HCT116 (cell line): ENCODE results near the gene MAPKAP1. TPM values are rescaled to one million over a fixed set of nuclear protein-coding genes. Genes with fewer than 3 reads are reported as not detected.

ENCODE experiments used
- ATAC-seq: fragments of 200-7000 bp; cut with Tn5 transposase; 2 replicates; pipeline ENCODE4 v1.9.1; 2020; ENCODE audit warnings: mild to moderate bottlenecking, moderate library complexity
- BruUV-seq: library from RNA; stranded (reverse); fragments of 400-500 nt; replicated peaks from 2 replicates; lab custom pipeline; 2021; lab: Mats Ljungman, UMichigan
- CTCF ChIA-PET: fragments of 300-600 bp; sonication (Branson Sonifier 250); formaldehyde crosslinking; loops from one replicate; lab custom pipeline; 2021; ENCODE audit warnings: antibody characterized with exemption; lab: Charles Lee
- POLR2A ChIA-PET: fragments of 300-600, 350-600 bp; sonication (Branson Sonifier 250); formaldehyde crosslinking; loops from one replicate; lab custom pipeline; 2021; ENCODE audit warnings: antibody characterized with exemption; lab: Charles Lee
- RAD21 ChIA-PET, 2 experiments: fragments of 300-600 bp; sonication (Branson Sonifier 250); formaldehyde crosslinking; loops; one replicate each; lab custom pipeline; 2023; ENCODE audit warnings: low total read pairs in 2 of 2; ENCODE audit not compliant: uncharacterized antibody in 2 of 2, unreplicated experiment in 2 of 2, low non-redundant PET in 1 of 2; lab: Charles Lee
- DNase-seq: peaks from one replicate; pipeline ENCODE4 v3.0.0-alpha.2; 2010; ENCODE audit warnings: low read depth, low spot score
- H2AFZ ChIP-seq: fragments of 200-600 bp; shearing (Covaris generic), sonication (generic); 2 replicates; pipeline ENCODE4 v1.6.1; 2017; ENCODE audit warnings: low read depth, mixed run types, mixed read lengths, antibody characterized with exemption, low read length; ENCODE audit not compliant: poor library complexity, severe bottlenecking
- H3K27ac ChIP-seq: 2 replicates; pipeline ENCODE4 v1.5.1; 2012; ENCODE audit warnings: low read depth, low read length
- H3K27me3 ChIP-seq: fragments of 200-600 bp; sonication (generic); 2 replicates; pipeline ENCODE4 v1.6.1; 2016; ENCODE audit warnings: mixed run types, low read length, mixed read lengths; ENCODE audit not compliant: insufficient read depth
- H3K36me3 ChIP-seq, 2 experiments: fragments of 200-500 bp in 1 of 2; fragments of 200-600 bp in 1 of 2; sonication (Bioruptor generic) in 1 of 2; sonication (generic) in 1 of 2; 2 replicates each; pipeline versions ENCODE4 v1.5.1 to v1.6.1; 2014 to 2016; ENCODE audit warnings: low read length in 2 of 2, inconsistent platforms in 1 of 2, mixed read lengths in 1 of 2, mixed run types in 1 of 2; ENCODE audit not compliant: insufficient read depth in 2 of 2, control insufficient read depth in 1 of 2
- H3K4me1 ChIP-seq, 2 experiments: fragments of 200-600 bp in 1 of 2; sonication (generic) in 1 of 2; 2 replicates each; pipeline versions ENCODE4 v1.5.1 to v1.6.1; 2012 to 2017; ENCODE audit warnings: low read length in 2 of 2, inconsistent platforms in 1 of 2, mild to moderate bottlenecking in 1 of 2, mixed read lengths in 1 of 2, mixed run types in 1 of 2, moderate library complexity in 1 of 2; ENCODE audit not compliant: insufficient read depth in 2 of 2, control insufficient read depth in 1 of 2
- H3K4me2 ChIP-seq: fragments of 200-600 bp; sonication (generic); 2 replicates; pipeline ENCODE4 v1.6.1; 2017; ENCODE audit warnings: mixed run types, low read length, mixed read lengths
- H3K4me3 ChIP-seq, 2 experiments: fragments of 200-600 bp in 1 of 2; sonication (generic) in 1 of 2; replicated peaks in 1 of 2; 2 replicates each; pipeline ENCODE4 v1.5.1; 2011 to 2016; ENCODE audit warnings: low read length in 2 of 2, control low read depth in 1 of 2, low read depth in 1 of 2, mild to moderate bottlenecking in 1 of 2, mixed read lengths in 1 of 2, mixed run types in 1 of 2
- H3K79me2 ChIP-seq: fragments of 200-600 bp; sonication (generic); 2 replicates; pipeline ENCODE4 v1.6.1; 2017; ENCODE audit warnings: mild to moderate bottlenecking, mixed run types, low read length, moderate library complexity, mixed read lengths; ENCODE audit not compliant: insufficient read depth
- H3K9ac ChIP-seq: fragments of 200-600 bp; sonication (generic); 2 replicates; pipeline ENCODE4 v1.6.1; 2016; ENCODE audit warnings: low read length, mixed read lengths
- H3K9me2 ChIP-seq: fragments of 200-600 bp; sonication (generic), shearing (Covaris generic); 2 replicates; pipeline ENCODE4 v1.6.1; 2017; ENCODE audit warnings: mixed run types, mild to moderate bottlenecking, moderate library complexity; ENCODE audit not compliant: insufficient read depth
- H3K9me3 ChIP-seq, 2 experiments: fragments of 200-500 bp in 1 of 2; fragments of 200-600 bp in 1 of 2; sonication (Bioruptor generic) in 1 of 2; sonication (generic) in 1 of 2; 2 replicates each; pipeline ENCODE4 v1.6.1; 2014 to 2017; ENCODE audit warnings: low read length in 2 of 2, mixed read lengths in 2 of 2, inconsistent platforms in 1 of 2, low read depth in 1 of 2, mild to moderate bottlenecking in 1 of 2, mixed run types in 1 of 2, moderate library complexity in 1 of 2; ENCODE audit not compliant: control insufficient read depth in 1 of 2, insufficient read depth in 1 of 2
- H4K20me1 ChIP-seq: fragments of 200-600 bp; sonication (generic), shearing (Covaris generic); 2 replicates; pipeline ENCODE4 v1.6.1; 2017; ENCODE audit warnings: mixed run types, mild to moderate bottlenecking, moderate library complexity; ENCODE audit not compliant: insufficient read depth
- CEBPB ChIP-seq: IDR thresholded peaks from 2 replicates; pipeline ENCODE4 v1.6.1; 2012; ENCODE audit warnings: low read depth
- ELF1 ChIP-seq: IDR thresholded peaks from 2 replicates; pipeline ENCODE4 v1.6.1; 2012; ENCODE audit warnings: low read depth, borderline replicate concordance
- EZH2phosphoT487 ChIP-seq: fragments of 200-600 bp; IDR thresholded peaks from 2 replicates; pipeline ENCODE4 v1.6.1; 2018; ENCODE audit warnings: antibody characterized with exemption, borderline replicate concordance
- FOSL1 ChIP-seq: IDR thresholded peaks from 2 replicates; pipeline ENCODE4 v1.6.1; 2012; ENCODE audit warnings: low read depth
- MAX ChIP-seq: IDR thresholded peaks from 2 replicates; pipeline ENCODE4 v1.6.1; 2012
- POLR2A ChIP-seq: IDR thresholded peaks from 2 replicates; pipeline ENCODE4 v1.7.0; 2011; ENCODE audit warnings: borderline replicate concordance; ENCODE audit not compliant: insufficient read depth, insufficient read length; ENCODE audit errors: extremely low read depth
- REST ChIP-seq: IDR thresholded peaks from 2 replicates; pipeline ENCODE4 v1.6.1; 2012; ENCODE audit warnings: low read depth
- ZNF274 ChIP-seq: fragments of 200-500 bp; sonication (Bioruptor generic); IDR thresholded peaks from 2 replicates; pipeline ENCODE4 v1.6.1; 2014; ENCODE audit warnings: mild to moderate bottlenecking, low read depth, low read length, inconsistent platforms
- intact Hi-C: fragments of 100-400 bp; cut with micrococcal nuclease; formaldehyde crosslinking; loops from 2 replicates; pipeline ENCODE4 v1.10.0; 2022
- total RNA-seq: library from RNA; stranded (reverse); gene quantifications from one replicate; pipeline ENCODE4 v1.2.1, GENCODE V29; 2021; ENCODE audit not compliant: unreplicated experiment
- TF ChIP-seq, protein P1 (sequence below): IDR thresholded peaks from 2 replicates; pipeline ENCODE4 v1.6.1; 2011; ENCODE audit warnings: mild to moderate bottlenecking, low read length, moderate library complexity; ENCODE audit not compliant: insufficient replicate concordance; ENCODE audit errors: extremely low read depth

The MAPKAP1 gene
- total RNA-seq, 1 experiment from 2014 or later: 72.5 TPM

DNA sequence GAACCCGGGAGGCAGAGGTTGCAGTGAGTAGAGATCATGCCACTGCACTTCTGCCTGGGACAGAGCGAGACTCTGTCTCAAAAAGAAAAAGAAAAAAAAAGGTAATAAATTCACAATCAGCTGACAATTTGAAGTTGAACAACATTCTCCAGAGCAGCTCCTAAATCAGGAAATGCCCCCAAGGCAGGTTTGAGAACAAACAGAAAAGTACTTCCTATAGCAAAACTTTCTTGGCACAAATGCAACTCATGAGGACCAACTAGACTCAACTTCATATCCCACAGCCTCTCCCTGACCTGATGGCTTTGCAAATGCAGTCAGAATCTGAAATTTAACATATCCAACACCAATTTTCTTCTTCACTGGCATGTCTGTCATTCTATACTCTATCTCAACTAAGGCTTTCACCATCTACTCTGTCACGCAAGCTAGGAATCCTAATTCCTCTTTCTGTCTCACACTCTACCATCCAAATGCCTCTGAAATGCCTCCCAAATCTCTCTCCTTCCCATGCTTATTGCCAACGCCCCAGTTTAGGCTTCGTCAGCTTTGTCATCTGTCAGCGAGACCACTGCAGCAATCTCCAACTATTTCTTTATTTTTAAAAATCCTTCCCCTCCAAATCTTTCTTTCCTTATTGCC lies 113.3 kb downstream of the MAPKAP1 start:
- no peak overlapping the region for H3K4me3 ChIP-seq
- no peak overlapping the region for H3K4me2 ChIP-seq
- no peaks in the 10 kb centered on the region for H3K9me3 ChIP-seq
- no peaks in the 10 kb centered on the region for H4K20me1 ChIP-seq
- no peaks in the 10 kb centered on the region for H3K27me3 ChIP-seq
- TF ChIP-seq EZH2phosphoT487 (no peak), CEBPB (no peak), REST (no peak), MAX (no peak), ELF1 (no peak), FOSL1 (no peak), POLR2A (no peak), ZNF274 (no peak)
- TF ChIP-seq, protein P1, sequence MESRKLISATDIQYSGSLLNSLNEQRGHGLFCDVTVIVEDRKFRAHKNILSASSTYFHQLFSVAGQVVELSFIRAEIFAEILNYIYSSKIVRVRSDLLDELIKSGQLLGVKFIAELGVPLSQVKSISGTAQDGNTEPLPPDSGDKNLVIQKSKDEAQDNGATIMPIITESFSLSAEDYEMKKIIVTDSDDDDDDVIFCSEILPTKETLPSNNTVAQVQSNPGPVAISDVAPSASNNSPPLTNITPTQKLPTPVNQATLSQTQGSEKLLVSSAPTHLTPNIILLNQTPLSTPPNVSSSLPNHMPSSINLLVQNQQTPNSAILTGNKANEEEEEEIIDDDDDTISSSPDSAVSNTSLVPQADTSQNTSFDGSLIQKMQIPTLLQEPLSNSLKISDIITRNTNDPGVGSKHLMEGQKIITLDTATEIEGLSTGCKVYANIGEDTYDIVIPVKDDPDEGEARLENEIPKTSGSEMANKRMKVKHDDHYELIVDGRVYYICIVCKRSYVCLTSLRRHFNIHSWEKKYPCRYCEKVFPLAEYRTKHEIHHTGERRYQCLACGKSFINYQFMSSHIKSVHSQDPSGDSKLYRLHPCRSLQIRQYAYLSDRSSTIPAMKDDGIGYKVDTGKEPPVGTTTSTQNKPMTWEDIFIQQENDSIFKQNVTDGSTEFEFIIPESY: no peak
- TF ChIP-seq, all 23 proteins: peak for 0
- Histone ChIP-seq H3K9me2 (no peaks in the 10 kb centered on the region), H3K4me1 (0 out of 4 replicates have a peak, but pooled peaks cover 0 to 3% of the 10 kb centered on the region in 2 experiments), H3K36me3 (no peaks in the 10 kb centered on the region), H2AFZ (no peak overlapping the region), H3K79me2 (peaks cover 36% of the 10 kb centered on the region), H3K27ac (no peak overlapping the region), H3K9ac (no peak overlapping the region)
- ATAC-seq (no peak), DNase-seq (no peak)
- CTCF ChIA-PET: no interaction called here
- POLR2A ChIA-PET: no interaction called here
- no TSS peak for BruUV-seq
- RAD21 ChIA-PET: no interaction called here
- intact Hi-C loops: no loop called here
